ENCODE measurements around the gene LRIG2. TPM values are rescaled to one million over a fixed set of nuclear protein-coding genes. Genes with fewer than 3 reads are reported as not detected.
"Not testable (repeated sequence)": the region's sequence is repeated elsewhere in the genome, so short reads cannot be mapped to it uniquely, and the experiment has no call there.

LRIG2 gene
- total RNA-seq (2014; rRNA removed; shearing (Covaris generic)) = 5.8 and 5.9 TPM in 2 replicates
- polyA plus RNA-seq (2015; cell fraction: cytosol; rRNA removed) = 2.8 and 4.2 TPM in 2 replicates
- polyA plus RNA-seq (2015; cell fraction: nucleus; rRNA removed) = 17.2 and 18.1 TPM in 2 replicates

GRCh38 chr1:113072757-113073478, at the start of gene LRIG2:
TSS of gene LRIG2 (plus strand) at chr1:113073198. CDS start at chr1:113073407, 209 bp downstream.
- DNase-seq (ENCODE audit: low read depth) = peak; percentile 99

- DNase-seq (ENCODE audit: low read depth) = not testable (repeated sequence)
Observed at GRCh38 chr1:113023316-113023715, 49.7 kb upstream of the LRIG2 start.

GRCh38 chr1:113027007-113027406, 46.0 kb upstream of the LRIG2 start:
- DNase-seq (ENCODE audit: low read depth) = no peak

- DNase-seq (ENCODE audit: low read depth) = no peak
Observed at GRCh38 chr1:113027449-113027848, 45.5 kb upstream of the LRIG2 start.

- no peak for DNase-seq (ENCODE audit: low read depth)
Observed at GRCh38 chr1:113029822-113030221, 43.2 kb upstream of the LRIG2 start.

GRCh38 chr1:113031171-113031933, 41.6 kb upstream of the LRIG2 start:
- DNase-seq (ENCODE audit: low read depth) = no peak

- peak; percentile 79 for DNase-seq (ENCODE audit: low read depth)
Observed at GRCh38 chr1:113035086-113035485, 37.9 kb upstream of the LRIG2 start.

GRCh38 chr1:113036639-113037321, 36.2 kb upstream of the LRIG2 start:
- peak; percentile 44 for DNase-seq (ENCODE audit: low read depth)

- no peak for DNase-seq (ENCODE audit: low read depth)
Observed at GRCh38 chr1:113040041-113040440, 33.0 kb upstream of the LRIG2 start.

GRCh38 chr1:113040718-113041412, 32.1 kb upstream of the LRIG2 start:
- no peak for DNase-seq (ENCODE audit: low read depth)

GRCh38 chr1:113041569-113042284, 31.3 kb upstream of the LRIG2 start:
- DNase-seq (ENCODE audit: low read depth) = no peak

- peak; percentile 94 for DNase-seq (ENCODE audit: low read depth)
Observed at GRCh38 chr1:113042285-113043143, 30.5 kb upstream of the LRIG2 start.

- DNase-seq (ENCODE audit: low read depth) = not testable (repeated sequence)
Observed at GRCh38 chr1:113043144-113043488, 29.9 kb upstream of the LRIG2 start.

GRCh38 chr1:113046569-113046968, 26.4 kb upstream of the LRIG2 start:
- no peak for DNase-seq (ENCODE audit: low read depth)

- no peak for DNase-seq (ENCODE audit: low read depth)
Observed at GRCh38 chr1:113048064-113048463, 24.9 kb upstream of the LRIG2 start.

GRCh38 chr1:113053344-113054126, 19.5 kb upstream of the LRIG2 start:
- no peak for DNase-seq (ENCODE audit: low read depth)

- no peak for DNase-seq (ENCODE audit: low read depth)
Observed at GRCh38 chr1:113055570-113055969, 17.4 kb upstream of the LRIG2 start.

- DNase-seq (ENCODE audit: low read depth) = no peak
Observed at GRCh38 chr1:113057006-113057405, 16.0 kb upstream of the LRIG2 start.

All from HT1080 (cell line).